ENCODE data around the gene NLGN3. TPM values are rescaled to one million over a fixed set of nuclear protein-coding genes. Genes with fewer than 3 reads are reported as not detected.

NLGN3 gene
- total and polyA plus RNA-seq, 2 of the 8 experiments (the other 6 are each of a cell fraction or from before 2014, with no cell fraction given), result 12.0 to 14.8 TPM

DNA sequence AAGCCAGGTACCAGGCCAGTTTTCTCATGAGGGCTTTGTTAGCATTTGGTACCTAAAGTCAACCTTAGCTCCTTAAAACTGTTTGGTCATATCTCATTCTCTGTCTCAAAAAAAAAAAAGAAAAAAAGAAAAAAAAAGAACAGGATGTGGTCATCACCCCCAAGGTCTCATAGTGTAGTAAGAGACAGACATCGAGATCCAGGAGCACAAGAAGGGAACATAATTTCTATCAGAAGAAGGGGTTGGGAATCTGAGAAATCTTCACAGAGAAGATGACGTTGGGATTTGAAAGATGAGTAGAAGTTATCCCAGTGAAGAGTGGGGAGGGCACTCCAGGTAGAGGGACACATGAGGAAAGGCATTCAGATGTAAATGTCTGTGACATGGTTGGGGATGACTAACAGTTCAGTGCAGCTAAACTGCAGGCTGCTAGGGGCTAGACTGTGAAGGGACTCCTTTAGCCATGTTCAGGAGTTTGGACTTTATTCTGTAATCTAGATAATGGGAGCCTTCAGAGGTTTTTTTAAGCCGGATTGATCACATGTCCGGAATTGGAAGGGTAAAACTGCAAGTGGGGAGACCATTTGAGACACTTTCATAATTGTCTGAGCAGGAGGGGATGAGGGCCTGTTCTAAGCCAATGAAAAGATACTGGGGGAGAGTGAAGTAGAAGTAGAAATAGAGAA is 51.5 kb downstream of the NLGN3 start:
- peak overlapping the region; percentile 13 to 44; a peak in 2 of 4 replicates for H3K4me2 ChIP-seq (ENCODE audit: insufficient read depth in 1 of 2, low read depth in 2 of 2, low read length in 2 of 2)
- CTCF ChIA-PET (ENCODE audit: partially characterized antibody), result interaction anchor here (1.4 kb wide), 1 partner anchor 26 kb away, joined by 4 read pairs; no protein-coding TSS in a partner anchor
- no peak for TF ChIP-seq JUN (IDR thresholded peaks at IDR 0.05; ENCODE audit: low read depth, low read length)
- TF ChIP-seq, protein P1, sequence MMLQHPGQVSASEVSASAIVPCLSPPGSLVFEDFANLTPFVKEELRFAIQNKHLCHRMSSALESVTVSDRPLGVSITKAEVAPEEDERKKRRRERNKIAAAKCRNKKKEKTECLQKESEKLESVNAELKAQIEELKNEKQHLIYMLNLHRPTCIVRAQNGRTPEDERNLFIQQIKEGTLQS (IDR thresholded peaks at IDR 0.05; ENCODE audit: insufficient read depth, low read depth, low read length), result no peak
- no peak for TF ChIP-seq CHD1 (IDR thresholded peaks at IDR 0.05; ENCODE audit: low read depth, low read length)
- TF ChIP-seq BRCA1 (IDR thresholded peaks at IDR 0.05; ENCODE audit: low read depth, low read length), result no peak
- TF ChIP-seq RBBP5 (IDR thresholded peaks at IDR 0.05; ENCODE audit: borderline replicate concordance, low read depth, low read length), result no peak
- no peak overlapping the region for H3K23ac ChIP-seq (ENCODE audit: insufficient read length)
- no peak overlapping the region for H2AK5ac ChIP-seq (ENCODE audit: low read depth, low read length)
- H3K79me2 ChIP-seq (ENCODE audit: control insufficient read depth in 1 of 2, insufficient read depth in 2 of 2, low read length in 2 of 2), result no peaks in the 10 kb centered on the region
- no peak overlapping the region for H3K27ac ChIP-seq (ENCODE audit: low read depth, low read length)
- H3K4ac ChIP-seq (replicated peaks; ENCODE audit: insufficient read length, low read depth, low read length), result no peak overlapping the region
- no peak for DNase-seq (ENCODE audit: low read depth in 1 of 2, low spot score in 2 of 2)
- H3K9ac ChIP-seq (replicated peaks in 1 of 4; ENCODE audit: extremely low read depth in 1 of 4, low read depth in 3 of 4, low read length in 3 of 4), result no peak overlapping the region
- H3K14ac ChIP-seq (ENCODE audit: insufficient read length), result no peak overlapping the region
- H2BK5ac ChIP-seq (ENCODE audit: low read depth, low read length), result 0 out of 2 replicates have a peak overlapping the region, but pooled peaks have one; percentile 16
- H2BK20ac ChIP-seq (ENCODE audit: low read length), result no peak overlapping the region
- H2BK120ac ChIP-seq (replicated peaks; ENCODE audit: low read depth, low read length), result no peak overlapping the region
- H2BK12ac ChIP-seq (ENCODE audit: low read depth, low read length), result no peak overlapping the region
- H2AFZ ChIP-seq (ENCODE audit: low read length), result peak overlapping the region; percentile 44; the same call in 1 of the 2 replicates
- no peaks in the 10 kb centered on the region for H4K20me1 ChIP-seq (replicated peaks in 1 of 2; ENCODE audit: control insufficient read depth in 1 of 2, insufficient read depth in 2 of 2, low read length in 2 of 2)
- peaks cover 0 to 4% (median 0%) of the 10 kb centered on the region in 4 experiments; a peak in 2 of 7 replicates for H3K4me1 ChIP-seq (replicated peaks in 1 of 4; ENCODE audit: control insufficient read depth in 3 of 4, insufficient read depth in 4 of 4, low read length in 3 of 4)
- H4K5ac ChIP-seq (ENCODE audit: insufficient read length, low read depth, low read length), result no peak overlapping the region
- no peak overlapping the region for H3K18ac ChIP-seq (ENCODE audit: extremely low read depth, low read length)
- no peaks in the 10 kb centered on the region for H3K9me3 ChIP-seq (ENCODE audit: insufficient read depth in 2 of 2, low read depth in 1 of 2, low read length in 1 of 2)
- FAIRE-seq, result peak; percentile 74
- H3K36me3 ChIP-seq (ENCODE audit: control insufficient read depth in 2 of 4, insufficient read depth in 4 of 4, low read length in 3 of 4), result no peaks in the 10 kb centered on the region
- POLR2A ChIA-PET (ENCODE audit: partially characterized antibody), result interaction anchor here (1.5 to 2.8 kb wide), 2 partner anchors 14 kb away, joined by 3 to 11 read pairs; no protein-coding TSS in a partner anchor
- 45% methylated on average over 3 of the region's 4 CpGs; no CpG with 5 or more reads in 1 of the 2 experiments for WGBS, 2 experiments (ENCODE audit: extremely low coverage in 1 of 2, insufficient coverage in 1 of 2, insufficient read length in 1 of 2, insufficient replicate concordance in 2 of 2, low coverage in 1 of 2, low lambda C conversion rate in 2 of 2, missing lambda C conversion rate in 1 of 2)
- H3K23me2 ChIP-seq (ENCODE audit: low read depth, low read length), result no peaks in the 10 kb centered on the region
- no peak overlapping the region for H4K8ac ChIP-seq (ENCODE audit: extremely low read depth, insufficient read depth, low read length)
- no peaks in the 10 kb centered on the region for H3K79me1 ChIP-seq (ENCODE audit: low read depth, low read length)
- no peaks in the 10 kb centered on the region for H3K27me3 ChIP-seq (replicated peaks in 1 of 4; ENCODE audit: control insufficient read depth in 3 of 4, extremely low read depth in 1 of 4, insufficient read depth in 3 of 4, low read length in 3 of 4)
- no peak overlapping the region for H4K91ac ChIP-seq (replicated peaks; ENCODE audit: insufficient read length, low read length)
- H2BK15ac ChIP-seq (ENCODE audit: low read length), result no peak overlapping the region
- H3K4me3 ChIP-seq (ENCODE audit: extremely low read depth in 1 of 4, insufficient read depth in 2 of 4, low read depth in 3 of 4, low read length in 4 of 4), result 0 out of 8 replicates have a peak overlapping the region, but pooled peaks of 1 of the 4 experiments have one; percentile 24
- no peak overlapping the region for H3K56ac ChIP-seq (replicated peaks; ENCODE audit: insufficient read length, low read depth, low read length)
